HCT116 (cell line): ENCODE results near the gene LARP4. TPM values are rescaled to one million over a fixed set of nuclear protein-coding genes. Genes with fewer than 3 reads are reported as not detected.
"Not testable (repeated sequence)": the region's sequence is repeated elsewhere in the genome, so short reads cannot be mapped to it uniquely, and the experiment has no call there.

Source experiments
- ATAC-seq: fragments of 200-7000 bp; cut with Tn5 transposase; 2 replicates; pipeline ENCODE4 v1.9.1; 2020; ENCODE audit warnings: mild to moderate bottlenecking, moderate library complexity
- BruUV-seq: library from RNA; stranded (reverse); fragments of 400-500 nt; replicated peaks from 2 replicates; lab custom pipeline; 2021; lab: Mats Ljungman, UMichigan
- CTCF ChIA-PET: fragments of 300-600 bp; sonication (Branson Sonifier 250); formaldehyde crosslinking; loops from one replicate; lab custom pipeline; 2021; ENCODE audit warnings: antibody characterized with exemption; lab: Charles Lee
- POLR2A ChIA-PET: fragments of 300-600, 350-600 bp; sonication (Branson Sonifier 250); formaldehyde crosslinking; loops from one replicate; lab custom pipeline; 2021; ENCODE audit warnings: antibody characterized with exemption; lab: Charles Lee
- RAD21 ChIA-PET, 2 experiments: fragments of 300-600 bp; sonication (Branson Sonifier 250); formaldehyde crosslinking; loops; one replicate each; lab custom pipeline; 2023; ENCODE audit warnings: low total read pairs in 2 of 2; ENCODE audit not compliant: uncharacterized antibody in 2 of 2, unreplicated experiment in 2 of 2, low non-redundant PET in 1 of 2; lab: Charles Lee
- DNase-seq: peaks from one replicate; pipeline ENCODE4 v3.0.0-alpha.2; 2010; ENCODE audit warnings: low read depth, low spot score
- H2AFZ ChIP-seq: fragments of 200-600 bp; shearing (Covaris generic), sonication (generic); 2 replicates; pipeline ENCODE4 v1.6.1; 2017; ENCODE audit warnings: low read depth, mixed run types, mixed read lengths, antibody characterized with exemption, low read length; ENCODE audit not compliant: poor library complexity, severe bottlenecking
- H3K27ac ChIP-seq: 2 replicates; pipeline ENCODE4 v1.5.1; 2012; ENCODE audit warnings: low read depth, low read length
- H3K27me3 ChIP-seq: fragments of 200-600 bp; sonication (generic); 2 replicates; pipeline ENCODE4 v1.6.1; 2016; ENCODE audit warnings: mixed run types, low read length, mixed read lengths; ENCODE audit not compliant: insufficient read depth
- H3K36me3 ChIP-seq, 2 experiments: fragments of 200-500 bp in 1 of 2; fragments of 200-600 bp in 1 of 2; sonication (Bioruptor generic) in 1 of 2; sonication (generic) in 1 of 2; 2 replicates each; pipeline versions ENCODE4 v1.5.1 to v1.6.1; 2014 to 2016; ENCODE audit warnings: low read length in 2 of 2, inconsistent platforms in 1 of 2, mixed read lengths in 1 of 2, mixed run types in 1 of 2; ENCODE audit not compliant: insufficient read depth in 2 of 2, control insufficient read depth in 1 of 2
- H3K4me1 ChIP-seq, 2 experiments: fragments of 200-600 bp in 1 of 2; sonication (generic) in 1 of 2; 2 replicates each; pipeline versions ENCODE4 v1.5.1 to v1.6.1; 2012 to 2017; ENCODE audit warnings: low read length in 2 of 2, inconsistent platforms in 1 of 2, mild to moderate bottlenecking in 1 of 2, mixed read lengths in 1 of 2, mixed run types in 1 of 2, moderate library complexity in 1 of 2; ENCODE audit not compliant: insufficient read depth in 2 of 2, control insufficient read depth in 1 of 2
- H3K4me2 ChIP-seq: fragments of 200-600 bp; sonication (generic); 2 replicates; pipeline ENCODE4 v1.6.1; 2017; ENCODE audit warnings: mixed run types, low read length, mixed read lengths
- H3K4me3 ChIP-seq, 2 experiments: fragments of 200-600 bp in 1 of 2; sonication (generic) in 1 of 2; replicated peaks in 1 of 2; 2 replicates each; pipeline ENCODE4 v1.5.1; 2011 to 2016; ENCODE audit warnings: low read length in 2 of 2, control low read depth in 1 of 2, low read depth in 1 of 2, mild to moderate bottlenecking in 1 of 2, mixed read lengths in 1 of 2, mixed run types in 1 of 2
- H3K79me2 ChIP-seq: fragments of 200-600 bp; sonication (generic); 2 replicates; pipeline ENCODE4 v1.6.1; 2017; ENCODE audit warnings: mild to moderate bottlenecking, mixed run types, low read length, moderate library complexity, mixed read lengths; ENCODE audit not compliant: insufficient read depth
- H3K9ac ChIP-seq: fragments of 200-600 bp; sonication (generic); 2 replicates; pipeline ENCODE4 v1.6.1; 2016; ENCODE audit warnings: low read length, mixed read lengths
- H3K9me2 ChIP-seq: fragments of 200-600 bp; sonication (generic), shearing (Covaris generic); 2 replicates; pipeline ENCODE4 v1.6.1; 2017; ENCODE audit warnings: mixed run types, mild to moderate bottlenecking, moderate library complexity; ENCODE audit not compliant: insufficient read depth
- H3K9me3 ChIP-seq, 2 experiments: fragments of 200-500 bp in 1 of 2; fragments of 200-600 bp in 1 of 2; sonication (Bioruptor generic) in 1 of 2; sonication (generic) in 1 of 2; 2 replicates each; pipeline ENCODE4 v1.6.1; 2014 to 2017; ENCODE audit warnings: low read length in 2 of 2, mixed read lengths in 2 of 2, inconsistent platforms in 1 of 2, low read depth in 1 of 2, mild to moderate bottlenecking in 1 of 2, mixed run types in 1 of 2, moderate library complexity in 1 of 2; ENCODE audit not compliant: control insufficient read depth in 1 of 2, insufficient read depth in 1 of 2
- H4K20me1 ChIP-seq: fragments of 200-600 bp; sonication (generic), shearing (Covaris generic); 2 replicates; pipeline ENCODE4 v1.6.1; 2017; ENCODE audit warnings: mixed run types, mild to moderate bottlenecking, moderate library complexity; ENCODE audit not compliant: insufficient read depth
- ATF3 ChIP-seq: IDR thresholded peaks from 2 replicates; pipeline ENCODE4 v1.6.1; 2012
- CBX3 ChIP-seq: IDR thresholded peaks from 2 replicates; pipeline ENCODE4 v1.6.1; 2012; ENCODE audit warnings: low read depth
- CTCF ChIP-seq, 3 experiments: fragments of 200-600 bp in 1 of 3; sonication (generic) in 1 of 3; IDR thresholded peaks in 2 of 3; conservative IDR thresholded peaks in 1 of 3; 2 replicates each; pipeline ENCODE4 v1.5.1; 2012 to 2017; ENCODE audit warnings: low read depth in 2 of 3, low read length in 2 of 3, antibody characterized with exemption in 1 of 3, borderline replicate concordance in 1 of 3, control low read depth in 1 of 3, mild to moderate bottlenecking in 1 of 3, mixed read lengths in 1 of 3, mixed run types in 1 of 3, moderate library complexity in 1 of 3; ENCODE audit not compliant: insufficient read depth in 1 of 3
- POLR2AphosphoS5 ChIP-seq: IDR thresholded peaks from 2 replicates; pipeline ENCODE4 v1.6.1; 2011; ENCODE audit warnings: mild to moderate bottlenecking, low read depth, low read length, moderate library complexity
- RAD21 ChIP-seq: IDR thresholded peaks from 2 replicates; pipeline ENCODE4 v1.6.1; 2012; ENCODE audit warnings: low read depth, mild to moderate bottlenecking
- REST ChIP-seq: IDR thresholded peaks from 2 replicates; pipeline ENCODE4 v1.6.1; 2012; ENCODE audit warnings: low read depth
- ZNF274 ChIP-seq: fragments of 200-500 bp; sonication (Bioruptor generic); IDR thresholded peaks from 2 replicates; pipeline ENCODE4 v1.6.1; 2014; ENCODE audit warnings: mild to moderate bottlenecking, low read depth, low read length, inconsistent platforms
- intact Hi-C: fragments of 100-400 bp; cut with micrococcal nuclease; formaldehyde crosslinking; loops from 2 replicates; pipeline ENCODE4 v1.10.0; 2022
- total RNA-seq: library from RNA; stranded (reverse); gene quantifications from one replicate; pipeline ENCODE4 v1.2.1, GENCODE V29; 2021; ENCODE audit not compliant: unreplicated experiment

Gene LARP4
- total RNA-seq, 1 experiment from 2014 or later: 76.3 TPM

DNA sequence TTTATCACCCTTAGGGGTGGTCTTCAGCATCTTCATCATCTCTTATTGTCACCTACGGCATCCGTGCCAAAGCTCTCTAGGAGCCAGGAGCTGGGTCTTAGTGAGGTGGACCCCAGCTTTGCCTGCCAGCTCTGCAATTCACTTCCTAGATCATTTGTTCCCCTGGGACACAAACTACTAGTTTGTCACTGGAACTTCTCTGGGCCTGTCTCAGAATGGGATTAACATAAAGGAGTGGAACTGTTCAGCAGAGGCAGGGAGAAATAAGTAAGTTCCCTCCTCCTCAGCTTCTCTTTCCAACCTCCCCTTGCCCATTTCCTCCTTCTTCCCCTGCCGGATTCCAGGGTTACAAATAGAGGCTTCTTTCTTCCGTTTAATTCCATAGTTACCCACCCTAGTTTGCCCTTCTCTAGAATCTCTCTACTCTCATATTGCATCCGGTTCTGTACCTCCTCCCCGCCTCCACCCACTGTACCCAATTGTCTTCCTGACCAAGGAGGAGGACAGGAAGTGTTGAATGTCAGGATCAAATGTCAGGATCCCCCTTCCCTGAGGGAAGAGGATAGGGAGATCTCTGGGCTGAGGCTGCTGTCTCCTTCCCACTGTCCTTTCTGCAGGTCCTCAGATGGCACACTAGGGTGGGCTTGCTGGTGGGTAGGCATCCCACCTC lies 25.0 kb downstream of the LARP4 start (continued):
- TF ChIP-seq REST: no peak
- no peak for TF ChIP-seq CTCF (IDR thresholded peaks at IDR 0.05 in 2 of 3, conservative IDR thresholded peaks at IDR 0.05 in 1 of 3; ENCODE audit: borderline replicate concordance in 1 of 3, insufficient read depth in 1 of 3, low read depth in 2 of 3, low read length in 2 of 3)
- no peak for TF ChIP-seq POLR2AphosphoS5
- no peak for TF ChIP-seq RAD21
- no peak for TF ChIP-seq CBX3
- no peak for TF ChIP-seq ATF3
- no peak for TF ChIP-seq ZNF274

- intact Hi-C loops, H3K4me3 ChIP-seq, H3K4me1 ChIP-seq, ATAC-seq, H3K9me3 ChIP-seq, POLR2A ChIA-PET, H3K9me2 ChIP-seq, RAD21 ChIA-PET, H3K27ac ChIP-seq, H3K9ac ChIP-seq, DNase-seq, H3K4me2 ChIP-seq, H3K27me3 ChIP-seq, BruUV-seq, H2AFZ ChIP-seq, CTCF ChIA-PET: not testable (repeated sequence)
- H4K20me1 ChIP-seq: peaks cover 12% of the 10 kb centered on the region; the same call in 1 of the 2 replicates
- peaks cover 61% of the 10 kb centered on the region for H3K79me2 ChIP-seq
- peaks cover 44 to 46% of the 10 kb centered on the region in 2 experiments for H3K36me3 ChIP-seq
These were observed 31.0 kb downstream of the LARP4 start for GRCh38 chr12:50431656-50432055.
